MM.1S (cell line): Measurements from ENCODE around the gene OR1F1.

Source experiments
- DNase-seq: peaks from one replicate; pipeline ENCODE4 v3.0.0-alpha.2; 2015
- H2AFZ ChIP-seq: fragments of 300-600 bp; sonication (generic); 2 replicates; pipeline ENCODE4 v1.6.0; 2016; ENCODE audit warnings: antibody characterized with exemption, low read length
- H3F3A ChIP-seq: fragments of 300-600 bp; sonication (generic); 2 replicates; pipeline ENCODE4 v1.6.1; 2016; ENCODE audit warnings: mild to moderate bottlenecking, antibody characterized with exemption, low read length, moderate library complexity, mixed read lengths; ENCODE audit not compliant: insufficient read depth
- H3K27ac ChIP-seq: fragments of 300-600 bp; sonication (generic); 2 replicates; pipeline ENCODE4 v1.5.1; 2016; ENCODE audit warnings: mild to moderate bottlenecking, low read length
- H3K27me3 ChIP-seq: fragments of 300-600 bp; sonication (generic); replicated peaks from 2 replicates; pipeline ENCODE4 v1.6.0; 2016; ENCODE audit warnings: low read length; ENCODE audit not compliant: insufficient read depth
- H3K36me3 ChIP-seq: fragments of 300-600 bp; sonication (generic); replicated peaks from 2 replicates; pipeline ENCODE4 v1.6.1; 2016; ENCODE audit warnings: mild to moderate bottlenecking, low read length, mixed read lengths; ENCODE audit not compliant: insufficient read depth
- H3K4me1 ChIP-seq: fragments of 300-600 bp; sonication (generic); 2 replicates; pipeline ENCODE4 v1.6.1; 2016; ENCODE audit warnings: low read length, mixed read lengths
- H3K4me2 ChIP-seq: fragments of 300-600 bp; sonication (generic); 2 replicates; pipeline ENCODE4 v1.6.0; 2016; ENCODE audit warnings: low read depth, low read length
- H3K4me3 ChIP-seq: fragments of 300-600 bp; sonication (generic); 2 replicates; pipeline ENCODE4 v1.5.1; 2016; ENCODE audit warnings: low read length, mixed read lengths
- H3K79me2 ChIP-seq: fragments of 300-600 bp; sonication (generic); 2 replicates; pipeline ENCODE4 v1.6.1; 2016; ENCODE audit warnings: mixed run types, low read length, mixed read lengths
- H3K9ac ChIP-seq: fragments of 300-600 bp; sonication (generic); 2 replicates; pipeline ENCODE4 v1.6.1; 2016; ENCODE audit warnings: low read length, mixed read lengths
- H3K9me2 ChIP-seq: fragments of 300-600 bp; sonication (generic); replicated peaks from 2 replicates; pipeline ENCODE4 v1.6.1; 2016; ENCODE audit warnings: mild to moderate bottlenecking, low read length, mixed read lengths; ENCODE audit not compliant: insufficient read depth
- H3K9me3 ChIP-seq: fragments of 300-600 bp; sonication (generic); replicated peaks from 2 replicates; pipeline ENCODE4 v1.6.1; 2016; ENCODE audit warnings: mild to moderate bottlenecking, low read length, mixed read lengths; ENCODE audit not compliant: insufficient read depth
- H4K20me1 ChIP-seq: fragments of 300-600 bp; sonication (generic); 2 replicates; pipeline ENCODE4 v1.6.1; 2016; ENCODE audit warnings: mild to moderate bottlenecking, low read length, moderate library complexity, mixed read lengths; ENCODE audit not compliant: insufficient read depth
- EZH2 ChIP-seq: fragments of 300-600 bp; sonication (generic); optimal IDR thresholded peaks from 2 replicates; pipeline ENCODE3; 2017; ENCODE audit warnings: low read depth, mild to moderate bottlenecking, antibody characterized with exemption, low read length, mixed read lengths
- EZH2phosphoT487 ChIP-seq: fragments of 300-600 bp; sonication (generic); IDR thresholded peaks from 2 replicates; pipeline ENCODE4 v1.6.1; 2018; ENCODE audit warnings: antibody characterized with exemption, low read length
- TF ChIP-seq, protein P1 (sequence below): fragments of 300-600 bp; sonication (generic); IDR thresholded peaks from 2 replicates; pipeline ENCODE4 v1.5.1; 2016; ENCODE audit warnings: antibody characterized with exemption, low read length, mixed read lengths

OR1F1 gene

DNA sequence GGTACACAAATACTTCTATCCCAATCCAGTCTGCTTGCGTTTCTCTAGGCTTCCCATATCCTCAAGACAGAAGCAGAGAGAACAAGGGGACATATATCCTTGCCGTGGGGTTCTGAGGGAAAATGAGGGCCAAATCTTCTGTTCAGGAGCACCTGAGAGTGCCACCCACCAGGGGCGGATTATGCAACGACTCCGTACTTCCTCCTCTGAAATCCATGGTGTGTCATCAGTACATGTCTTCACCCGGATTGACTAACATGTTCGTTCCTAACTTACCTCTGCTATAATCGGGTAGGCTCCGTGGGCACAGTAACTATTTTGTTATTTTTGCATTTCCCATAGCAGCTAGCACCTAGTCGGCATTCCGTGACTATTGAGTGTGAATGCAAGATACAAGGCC is 54.7 kb downstream of the OR1F1 start:
- no peaks in the 10 kb centered on the region for H3K4me1 ChIP-seq
- no peaks in the 10 kb centered on the region for H3K9me3 ChIP-seq
- H3K4me3 ChIP-seq, result no peak overlapping the region
- no peaks in the 10 kb centered on the region for H3F3A ChIP-seq
- H3K4me2 ChIP-seq, result no peak overlapping the region
- TF ChIP-seq, protein P1, sequence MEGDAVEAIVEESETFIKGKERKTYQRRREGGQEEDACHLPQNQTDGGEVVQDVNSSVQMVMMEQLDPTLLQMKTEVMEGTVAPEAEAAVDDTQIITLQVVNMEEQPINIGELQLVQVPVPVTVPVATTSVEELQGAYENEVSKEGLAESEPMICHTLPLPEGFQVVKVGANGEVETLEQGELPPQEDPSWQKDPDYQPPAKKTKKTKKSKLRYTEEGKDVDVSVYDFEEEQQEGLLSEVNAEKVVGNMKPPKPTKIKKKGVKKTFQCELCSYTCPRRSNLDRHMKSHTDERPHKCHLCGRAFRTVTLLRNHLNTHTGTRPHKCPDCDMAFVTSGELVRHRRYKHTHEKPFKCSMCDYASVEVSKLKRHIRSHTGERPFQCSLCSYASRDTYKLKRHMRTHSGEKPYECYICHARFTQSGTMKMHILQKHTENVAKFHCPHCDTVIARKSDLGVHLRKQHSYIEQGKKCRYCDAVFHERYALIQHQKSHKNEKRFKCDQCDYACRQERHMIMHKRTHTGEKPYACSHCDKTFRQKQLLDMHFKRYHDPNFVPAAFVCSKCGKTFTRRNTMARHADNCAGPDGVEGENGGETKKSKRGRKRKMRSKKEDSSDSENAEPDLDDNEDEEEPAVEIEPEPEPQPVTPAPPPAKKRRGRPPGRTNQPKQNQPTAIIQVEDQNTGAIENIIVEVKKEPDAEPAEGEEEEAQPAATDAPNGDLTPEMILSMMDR, result no peak
- peaks cover 54% of the 10 kb centered on the region for H3K27me3 ChIP-seq
- H2AFZ ChIP-seq, result no peak overlapping the region
- DNase-seq, result no peak
- no peak overlapping the region for H3K9ac ChIP-seq
- no peaks in the 10 kb centered on the region for H4K20me1 ChIP-seq
- no peaks in the 10 kb centered on the region for H3K79me2 ChIP-seq
- no peaks in the 10 kb centered on the region for H3K9me2 ChIP-seq
- no peak overlapping the region for H3K27ac ChIP-seq
- H3K36me3 ChIP-seq, result no peaks in the 10 kb centered on the region

DNA sequence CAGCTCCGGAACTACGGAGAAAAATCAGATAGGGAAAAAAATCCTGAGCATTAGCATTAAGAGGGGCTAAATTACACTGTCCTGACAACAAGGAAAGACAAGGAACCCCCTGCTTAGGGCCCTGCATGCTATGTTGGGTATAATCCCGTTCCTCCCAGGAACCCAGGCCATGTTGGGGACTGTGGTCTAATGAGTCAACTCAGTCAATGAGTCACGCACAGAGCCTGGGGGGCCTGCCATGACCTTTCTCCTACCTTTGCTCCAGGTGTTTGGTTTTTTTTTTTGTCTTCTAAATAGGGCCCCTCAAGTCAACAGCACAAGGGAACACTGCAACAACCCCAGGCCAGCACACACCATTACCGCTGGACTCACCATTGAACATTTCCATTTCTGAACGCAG is 55.9 kb downstream of the OR1F1 start:
- Histone ChIP-seq H3K4me2 (no peak overlapping the region), H3F3A (no peaks in the 10 kb centered on the region), H3K79me2 (no peaks in the 10 kb centered on the region), H3K27ac (no peak overlapping the region), H3K4me3 (no peak overlapping the region), H3K36me3 (no peaks in the 10 kb centered on the region), H4K20me1 (no peaks in the 10 kb centered on the region), H3K4me1 (no peaks in the 10 kb centered on the region), H3K9me2 (no peaks in the 10 kb centered on the region), H2AFZ (no peak overlapping the region), H3K27me3 (peaks cover 56% of the 10 kb centered on the region), H3K9ac (no peak overlapping the region), H3K9me3 (no peaks in the 10 kb centered on the region)
- no peak for DNase-seq
- TF ChIP-seq, protein P1, result no peak
- no peak for TF ChIP-seq EZH2phosphoT487
- no peak for TF ChIP-seq EZH2

DNA sequence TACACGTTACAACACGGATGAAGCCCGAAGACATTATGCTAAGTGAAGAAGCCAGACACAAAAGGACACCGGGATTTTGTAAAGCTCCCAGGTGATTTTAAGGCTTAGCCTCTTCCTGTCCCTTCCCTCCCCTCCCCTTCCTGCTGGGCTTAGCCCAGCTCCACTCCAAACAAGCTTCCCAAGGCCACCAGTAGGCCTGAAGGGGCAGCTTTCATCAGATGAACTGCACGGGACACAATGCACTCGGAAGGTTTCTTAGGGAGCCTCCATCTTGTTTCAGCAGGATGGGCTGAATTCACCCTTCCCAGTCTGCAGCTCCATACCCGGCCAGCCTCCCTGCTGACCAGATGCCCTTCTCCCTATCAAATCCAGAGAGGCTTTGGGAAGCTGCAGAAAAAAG is 58.0 kb downstream of the OR1F1 start:
- Histone ChIP-seq H3K9me2 (no peaks in the 10 kb centered on the region), H3K4me1 (no peaks in the 10 kb centered on the region), H3K27me3 (peaks cover 55% of the 10 kb centered on the region), H3K36me3 (no peaks in the 10 kb centered on the region), H3K27ac (no peak overlapping the region), H4K20me1 (no peaks in the 10 kb centered on the region), H3F3A (no peaks in the 10 kb centered on the region), H3K79me2 (no peaks in the 10 kb centered on the region), H3K4me3 (no peak overlapping the region), H3K4me2 (no peak overlapping the region), H3K9me3 (no peaks in the 10 kb centered on the region), H2AFZ (no peak overlapping the region), H3K9ac (no peak overlapping the region)
- DNase-seq, result no peak
- TF ChIP-seq EZH2phosphoT487, result no peak
- TF ChIP-seq EZH2, result no peak
- TF ChIP-seq, protein P1, result no peak

DNA sequence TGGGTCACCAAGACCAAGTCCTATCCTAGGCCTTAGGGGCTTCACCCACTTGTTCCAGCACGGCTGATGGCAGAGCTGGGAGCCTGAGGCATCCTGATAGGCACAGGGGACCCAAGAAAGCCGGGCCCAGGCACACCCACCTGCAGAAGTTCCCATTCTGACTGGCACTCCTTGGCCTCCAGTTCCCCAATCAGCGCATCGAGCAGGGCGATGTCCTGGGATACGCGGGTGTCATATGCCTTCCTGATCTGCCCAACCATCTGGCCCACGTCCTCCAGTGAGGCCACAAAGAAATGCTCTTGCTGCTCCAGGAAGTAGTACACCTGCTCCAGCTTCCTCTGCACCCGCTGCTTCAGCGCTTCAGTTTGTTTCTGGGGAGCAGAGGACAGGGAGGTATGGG is 58.9 kb downstream of the OR1F1 start:
- Histone ChIP-seq H3K9ac (no peak overlapping the region), H4K20me1 (no peaks in the 10 kb centered on the region), H3K4me3 (no peak overlapping the region), H2AFZ (no peak overlapping the region), H3K9me2 (no peaks in the 10 kb centered on the region), H3K9me3 (no peaks in the 10 kb centered on the region), H3K4me2 (no peak overlapping the region), H3K36me3 (no peaks in the 10 kb centered on the region), H3K27me3 (peaks cover 46% of the 10 kb centered on the region), H3K4me1 (no peaks in the 10 kb centered on the region), H3F3A (no peaks in the 10 kb centered on the region), H3K79me2 (no peaks in the 10 kb centered on the region), H3K27ac (no peak overlapping the region)
- DNase-seq, result no peak
- no peak for TF ChIP-seq EZH2
- TF ChIP-seq EZH2phosphoT487, result no peak
- TF ChIP-seq, protein P1, result no peak
